Esophagus muscularis mucosa (tissue), 3 donors: ENCODE results near the gene CTRL.

Experiments
- CTCF ChIP-seq, 3 experiments: fragments of 200-600 bp in 2 of 3; fragments of 450-650 bp in 1 of 3; sonication (generic) in 2 of 3; IDR thresholded peaks; one replicate each; pipeline ENCODE4 v1.5.1; 2017 to 2019; ENCODE audit warnings: antibody characterized with exemption in 3 of 3, mild to moderate bottlenecking in 2 of 3, moderate library complexity in 1 of 3
- POLR2A ChIP-seq: fragments of 450-650 bp; IDR thresholded peaks from one replicate; pipeline ENCODE4 v1.6.1; 2017; ENCODE audit warnings: antibody characterized with exemption, moderate library complexity, mild to moderate bottlenecking, low read depth
- POLR2AphosphoS5 ChIP-seq, 2 donors: sonication (generic); formaldehyde crosslinking; IDR thresholded peaks; one replicate each; pipeline ENCODE4 v1.6.1; 2017; ENCODE audit warnings: antibody characterized with exemption in 2 of 2

- no peak for TF ChIP-seq CTCF (IDR thresholded peaks at IDR 0.05)
- TF ChIP-seq POLR2A, result no peak
- TF ChIP-seq POLR2AphosphoS5 (IDR thresholded peaks at IDR 0.05), result no peak
Observed at GRCh38 chr16:67932462-67932840, 789 bp upstream of the CTRL start.
